ENCODE measurements around the gene UBE2Z. TPM values are rescaled to one million over a fixed set of nuclear protein-coding genes. Genes with fewer than 3 reads are reported as not detected.

UBE2Z gene
- total and polyA plus RNA-seq, 2 of the 4 experiments (the other 2 are of a cell fraction) = 68.5 to 126 TPM

- peak overlapping the region; percentile 29; the same call in 1 of the 2 replicates for H3K27ac ChIP-seq (ENCODE audit: insufficient read depth, low read length)
- H3K4me2 ChIP-seq (ENCODE audit: low read depth, low read length) = peak overlapping the region; percentile 36
- dilution Hi-C loops (cut with HindIII; ENCODE audit: low sequenced_read_pairs, unreplicated experiment) (no loop called here), intact Hi-C loops (cut with micrococcal nuclease) (no loop called here), in situ Hi-C loops (cut with MboI; ENCODE audit: low sequenced_read_pairs) (no loop called here)
- peak overlapping the region; percentile 45 for H3K18ac ChIP-seq (ENCODE audit: low read depth, low read length)
- no peaks in the 10 kb centered on the region for H3K27me3 ChIP-seq (ENCODE audit: control insufficient read depth, insufficient read depth, low read length)
- peak overlapping the region; percentile 32; the same call in 1 of the 2 replicates for H3K56ac ChIP-seq (ENCODE audit: extremely low read depth, insufficient read depth, low read length)
- ChIA-PET POLR2A (ENCODE audit: unreplicated experiment) (interaction anchor here (0.5 kb wide), 1 partner anchor 11 kb away, joined by 6 read pairs; no protein-coding TSS in a partner anchor), CTCF (interaction anchor here (0.7 kb wide), 1 partner anchor 75 kb away, joined by 3 read pairs; no protein-coding TSS in a partner anchor)
- peak overlapping the region; percentile 87 for H4K8ac ChIP-seq (ENCODE audit: low read depth in 2 of 2, low read length in 2 of 2)
- peak overlapping the region; percentile 78 for H2AK9ac ChIP-seq (replicated peaks; ENCODE audit: low read depth, low read length, poor library complexity)
- H3K79me1 ChIP-seq (ENCODE audit: low read depth in 1 of 2, low read length in 2 of 2) = 0 out of 4 replicates have a peak, but pooled peaks cover 0 to 8% of the 10 kb centered on the region in 2 experiments
- H2BK20ac ChIP-seq (ENCODE audit: low read depth, low read length) = peak overlapping the region; percentile 79
- H3K9me1 ChIP-seq (ENCODE audit: insufficient read depth, low read length) = peaks cover 12% of the 10 kb centered on the region
- H3K14ac ChIP-seq (replicated peaks; ENCODE audit: low read depth, low read length) = peak overlapping the region; percentile 64
- H4K5ac ChIP-seq (ENCODE audit: low read depth, low read length) = peak overlapping the region; percentile 83
- H2AFZ ChIP-seq (replicated peaks; ENCODE audit: low read length, poor library complexity) = peak overlapping the region; percentile 90
- peak overlapping the region; percentile 90; the same call in 2 of the 3 replicates for H2BK15ac ChIP-seq (ENCODE audit: low read depth, low read length)
- H3K9ac ChIP-seq (ENCODE audit: low read depth, low read length) = peak overlapping the region; percentile 24
- peak overlapping the region; percentile 66 for H3K23ac ChIP-seq (ENCODE audit: low read depth, low read length)
- DNase-seq (no peak), ATAC-seq (ENCODE audit: low read depth) (peak; percentile 60)
- H3K4ac ChIP-seq (ENCODE audit: low read depth, low read length) = peak overlapping the region; percentile 79
- no TSS peak for BruUV-seq (replicated peaks)
- H3K9me3 ChIP-seq (ENCODE audit: control insufficient read depth, insufficient read depth, low read length) = no peaks in the 10 kb centered on the region
- peak overlapping the region; percentile 40 for H2BK5ac ChIP-seq (ENCODE audit: low read depth, low read length, poor library complexity, severe bottlenecking)
- no peak overlapping the region for H3K4me3 ChIP-seq (ENCODE audit: insufficient read depth, low read depth, low read length)
- peak overlapping the region; percentile 87 for H2AK5ac ChIP-seq (ENCODE audit: low read depth, low read length)
- TF ChIP-seq, protein P1, sequence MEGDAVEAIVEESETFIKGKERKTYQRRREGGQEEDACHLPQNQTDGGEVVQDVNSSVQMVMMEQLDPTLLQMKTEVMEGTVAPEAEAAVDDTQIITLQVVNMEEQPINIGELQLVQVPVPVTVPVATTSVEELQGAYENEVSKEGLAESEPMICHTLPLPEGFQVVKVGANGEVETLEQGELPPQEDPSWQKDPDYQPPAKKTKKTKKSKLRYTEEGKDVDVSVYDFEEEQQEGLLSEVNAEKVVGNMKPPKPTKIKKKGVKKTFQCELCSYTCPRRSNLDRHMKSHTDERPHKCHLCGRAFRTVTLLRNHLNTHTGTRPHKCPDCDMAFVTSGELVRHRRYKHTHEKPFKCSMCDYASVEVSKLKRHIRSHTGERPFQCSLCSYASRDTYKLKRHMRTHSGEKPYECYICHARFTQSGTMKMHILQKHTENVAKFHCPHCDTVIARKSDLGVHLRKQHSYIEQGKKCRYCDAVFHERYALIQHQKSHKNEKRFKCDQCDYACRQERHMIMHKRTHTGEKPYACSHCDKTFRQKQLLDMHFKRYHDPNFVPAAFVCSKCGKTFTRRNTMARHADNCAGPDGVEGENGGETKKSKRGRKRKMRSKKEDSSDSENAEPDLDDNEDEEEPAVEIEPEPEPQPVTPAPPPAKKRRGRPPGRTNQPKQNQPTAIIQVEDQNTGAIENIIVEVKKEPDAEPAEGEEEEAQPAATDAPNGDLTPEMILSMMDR (conservative IDR thresholded peaks at IDR 0.05; ENCODE audit: low read depth, low read length) = no peak
- no peak for TF ChIP-seq MAZ (IDR thresholded peaks at IDR 0.05; ENCODE audit: borderline replicate concordance, low read depth, low read length)
- no peak for TF ChIP-seq NFE2L2 (IDR thresholded peaks at IDR 0.05; ENCODE audit: low read depth, low read length)
- TF ChIP-seq MAFK (IDR thresholded peaks at IDR 0.05; ENCODE audit: low read depth, low read length) = no peak
- no peak for TF ChIP-seq CHD1 (IDR thresholded peaks at IDR 0.05; ENCODE audit: low read depth, low read length)
- TF ChIP-seq RAD21 (IDR thresholded peaks at IDR 0.05; ENCODE audit: low read length) = no peak
- no peak for TF ChIP-seq MXI1 (IDR thresholded peaks at IDR 0.05; ENCODE audit: borderline replicate concordance, low read depth, low read length)
- no peak for TF ChIP-seq SMC3 (IDR thresholded peaks at IDR 0.05; ENCODE audit: low read depth, low read length)
- no peak for TF ChIP-seq FOS (IDR thresholded peaks at IDR 0.05; ENCODE audit: low read depth, low read length)
- peaks cover 17% of the 10 kb centered on the region for H3K4me1 ChIP-seq (ENCODE audit: control insufficient read depth, insufficient read depth, low read length)
- no peaks in the 10 kb centered on the region for H4K20me1 ChIP-seq (ENCODE audit: insufficient read depth, low read length)
- H3K36me3 ChIP-seq (ENCODE audit: control insufficient read depth, insufficient read depth, low read length) = no peaks in the 10 kb centered on the region
- peak overlapping the region; percentile 53 for H4K91ac ChIP-seq (ENCODE audit: insufficient read depth, low read depth, low read length)
- H2BK120ac ChIP-seq (ENCODE audit: low read depth, low read length) = peak overlapping the region; percentile 89
- WGBS, 2 experiments (ENCODE audit: extremely low coverage in 2 of 2, insufficient read length in 1 of 2) = 27% methylated on average over 3 of the region's 11 CpGs; no CpG with 5 or more reads in 1 of the 2 experiments
Observed at GRCh38 chr17:48960834-48961515, 52.8 kb downstream of the UBE2Z start.

Data from IMR-90 (cell line).